ENCODE data around the gene VPS39. TPM values are rescaled to one million over a fixed set of nuclear protein-coding genes. Genes with fewer than 3 reads are reported as not detected.

Gene VPS39
- total and polyA plus RNA-seq, 9 of the 15 experiments (the other 6 are each of a cell fraction or from before 2014, with no cell fraction given) = 3.2 to 37.3 (median 21.8) TPM

DNA sequence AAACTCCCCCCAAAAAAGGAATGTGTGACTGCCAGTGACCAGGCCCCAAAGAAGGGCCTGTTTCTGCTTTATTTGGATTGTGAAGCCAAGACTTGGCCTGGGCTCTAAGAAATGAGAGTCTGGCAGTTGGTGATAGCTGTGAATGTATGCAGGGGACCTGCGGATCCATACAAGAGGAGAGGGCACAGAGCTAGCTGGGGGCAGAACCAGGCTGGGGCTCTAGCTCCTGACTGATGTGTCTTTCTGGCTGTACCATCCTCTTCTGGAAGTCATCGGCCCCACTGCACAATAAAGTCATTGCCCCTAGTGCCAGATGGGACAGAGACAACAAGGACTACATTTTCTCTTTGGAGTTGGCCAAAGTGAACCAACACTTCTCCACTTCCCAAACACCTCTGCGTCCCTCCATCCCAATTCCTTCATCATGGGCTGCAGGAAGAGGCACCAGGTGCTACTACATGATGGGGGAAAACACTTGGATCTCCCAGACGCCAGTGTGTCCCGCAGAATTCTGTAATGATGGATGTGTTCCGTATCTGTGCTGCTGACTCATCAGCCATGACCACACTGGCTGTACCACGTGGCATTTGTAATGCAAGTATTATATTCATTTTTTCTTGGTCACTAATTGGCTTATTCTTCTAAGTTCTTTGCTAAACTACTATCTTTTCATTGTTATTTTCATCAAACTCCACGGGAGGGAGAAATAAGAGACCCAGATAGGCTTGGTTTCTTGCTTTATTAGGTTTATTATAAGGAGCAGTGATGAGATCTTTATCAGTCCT lies 49.9 kb downstream of the VPS39 start (continued):
- no peak for TF ChIP-seq TBL1XR1 (IDR thresholded peaks at IDR 0.05; ENCODE audit: low read length in 2 of 2)
- no peak for TF ChIP-seq MCM5 (IDR thresholded peaks at IDR 0.05; ENCODE audit: low read depth)
- TF ChIP-seq, protein P1, sequence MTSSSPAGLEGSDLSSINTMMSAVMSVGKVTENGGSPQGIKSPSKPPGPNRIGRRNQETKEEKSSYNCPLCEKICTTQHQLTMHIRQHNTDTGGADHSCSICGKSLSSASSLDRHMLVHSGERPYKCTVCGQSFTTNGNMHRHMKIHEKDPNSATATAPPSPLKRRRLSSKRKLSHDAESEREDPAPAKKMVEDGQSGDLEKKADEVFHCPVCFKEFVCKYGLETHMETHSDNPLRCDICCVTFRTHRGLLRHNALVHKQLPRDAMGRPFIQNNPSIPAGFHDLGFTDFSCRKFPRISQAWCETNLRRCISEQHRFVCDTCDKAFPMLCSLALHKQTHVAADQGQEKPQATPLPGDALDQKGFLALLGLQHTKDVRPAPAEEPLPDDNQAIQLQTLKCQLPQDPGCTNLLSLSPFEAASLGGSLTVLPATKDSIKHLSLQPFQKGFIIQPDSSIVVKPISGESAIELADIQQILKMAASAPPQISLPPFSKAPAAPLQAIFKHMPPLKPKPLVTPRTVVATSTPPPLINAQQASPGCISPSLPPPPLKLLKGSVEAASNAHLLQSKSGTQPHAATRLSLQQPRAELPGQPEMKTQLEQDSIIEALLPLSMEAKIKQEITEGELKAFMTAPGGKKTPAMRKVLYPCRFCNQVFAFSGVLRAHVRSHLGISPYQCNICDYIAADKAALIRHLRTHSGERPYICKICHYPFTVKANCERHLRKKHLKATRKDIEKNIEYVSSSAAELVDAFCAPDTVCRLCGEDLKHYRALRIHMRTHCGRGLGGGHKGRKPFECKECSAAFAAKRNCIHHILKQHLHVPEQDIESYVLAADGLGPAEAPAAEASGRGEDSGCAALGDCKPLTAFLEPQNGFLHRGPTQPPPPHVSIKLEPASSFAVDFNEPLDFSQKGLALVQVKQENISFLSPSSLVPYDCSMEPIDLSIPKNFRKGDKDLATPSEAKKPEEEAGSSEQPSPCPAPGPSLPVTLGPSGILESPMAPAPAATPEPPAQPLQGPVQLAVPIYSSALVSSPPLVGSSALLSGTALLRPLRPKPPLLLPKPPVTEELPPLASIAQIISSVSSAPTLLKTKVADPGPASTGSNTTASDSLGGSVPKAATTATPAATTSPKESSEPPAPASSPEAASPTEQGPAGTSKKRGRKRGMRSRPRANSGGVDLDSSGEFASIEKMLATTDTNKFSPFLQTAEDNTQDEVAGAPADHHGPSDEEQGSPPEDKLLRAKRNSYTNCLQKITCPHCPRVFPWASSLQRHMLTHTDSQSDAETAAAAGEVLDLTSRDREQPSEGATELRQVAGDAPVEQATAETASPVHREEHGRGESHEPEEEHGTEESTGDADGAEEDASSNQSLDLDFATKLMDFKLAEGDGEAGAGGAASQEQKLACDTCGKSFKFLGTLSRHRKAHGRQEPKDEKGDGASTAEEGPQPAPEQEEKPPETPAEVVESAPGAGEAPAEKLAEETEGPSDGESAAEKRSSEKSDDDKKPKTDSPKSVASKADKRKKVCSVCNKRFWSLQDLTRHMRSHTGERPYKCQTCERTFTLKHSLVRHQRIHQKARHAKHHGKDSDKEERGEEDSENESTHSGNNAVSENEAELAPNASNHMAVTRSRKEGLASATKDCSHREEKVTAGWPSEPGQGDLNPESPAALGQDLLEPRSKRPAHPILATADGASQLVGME (CRISPR knock-in tag; IDR thresholded peaks at IDR 0.05) = no peak
- no peak for TF ChIP-seq ZSCAN32 (CRISPR knock-in tag; IDR thresholded peaks at IDR 0.05)
- peak; percentile 96 for TF ChIP-seq ZNF316 (IDR thresholded peaks at IDR 0.05)
- peak; percentile 88 for TF ChIP-seq MAFK (IDR thresholded peaks at IDR 0.05; ENCODE audit: low read length)
- TF ChIP-seq CCAR2 (IDR thresholded peaks at IDR 0.05; ENCODE audit: low read depth, low read length) = no peak
- TF ChIP-seq SRF (CRISPR knock-in tag; IDR thresholded peaks at IDR 0.05) = no peak
- TF ChIP-seq FOSL1 (tag; conservative IDR thresholded peaks at IDR 0.05) = peak; percentile 93
- TF ChIP-seq, protein P2, sequence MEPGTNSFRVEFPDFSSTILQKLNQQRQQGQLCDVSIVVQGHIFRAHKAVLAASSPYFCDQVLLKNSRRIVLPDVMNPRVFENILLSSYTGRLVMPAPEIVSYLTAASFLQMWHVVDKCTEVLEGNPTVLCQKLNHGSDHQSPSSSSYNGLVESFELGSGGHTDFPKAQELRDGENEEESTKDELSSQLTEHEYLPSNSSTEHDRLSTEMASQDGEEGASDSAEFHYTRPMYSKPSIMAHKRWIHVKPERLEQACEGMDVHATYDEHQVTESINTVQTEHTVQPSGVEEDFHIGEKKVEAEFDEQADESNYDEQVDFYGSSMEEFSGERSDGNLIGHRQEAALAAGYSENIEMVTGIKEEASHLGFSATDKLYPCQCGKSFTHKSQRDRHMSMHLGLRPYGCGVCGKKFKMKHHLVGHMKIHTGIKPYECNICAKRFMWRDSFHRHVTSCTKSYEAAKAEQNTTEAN (CRISPR knock-in tag; IDR thresholded peaks at IDR 0.05) = no peak
- TF ChIP-seq RB1 (IDR thresholded peaks at IDR 0.05; ENCODE audit: low read depth) = no peak
- no peak for TF ChIP-seq SRSF7 (optimal IDR thresholded peaks at IDR 0.05; ENCODE audit: low read depth, low read length)
- TF ChIP-seq, protein P3, sequence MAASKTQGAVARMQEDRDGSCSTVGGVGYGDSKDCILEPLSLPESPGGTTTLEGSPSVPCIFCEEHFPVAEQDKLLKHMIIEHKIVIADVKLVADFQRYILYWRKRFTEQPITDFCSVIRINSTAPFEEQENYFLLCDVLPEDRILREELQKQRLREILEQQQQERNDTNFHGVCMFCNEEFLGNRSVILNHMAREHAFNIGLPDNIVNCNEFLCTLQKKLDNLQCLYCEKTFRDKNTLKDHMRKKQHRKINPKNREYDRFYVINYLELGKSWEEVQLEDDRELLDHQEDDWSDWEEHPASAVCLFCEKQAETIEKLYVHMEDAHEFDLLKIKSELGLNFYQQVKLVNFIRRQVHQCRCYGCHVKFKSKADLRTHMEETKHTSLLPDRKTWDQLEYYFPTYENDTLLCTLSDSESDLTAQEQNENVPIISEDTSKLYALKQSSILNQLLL (CRISPR knock-in tag; IDR thresholded peaks at IDR 0.05; ENCODE audit: borderline replicate concordance) = no peak
- peak; percentile 77 for TF ChIP-seq SMARCA4 (IDR thresholded peaks at IDR 0.05)
- TF ChIP-seq XRCC3 (IDR thresholded peaks at IDR 0.05) = no peak
- TF ChIP-seq JUN (IDR thresholded peaks at IDR 0.05; ENCODE audit: borderline replicate concordance, low read depth, low read length) = peak; percentile 82; the same call in 1 of the 2 replicates
- TF ChIP-seq JUN (CRISPR knock-in tag; IDR thresholded peaks at IDR 0.05; ENCODE audit: borderline replicate concordance) = no peak
- TF ChIP-seq ARHGAP35 (IDR thresholded peaks at IDR 0.05; ENCODE audit: partially characterized antibody) = no peak
- TF ChIP-seq E2F3 (CRISPR knock-in tag; IDR thresholded peaks at IDR 0.05) = no peak

All from K562 (cell line).